K562 (cell line): Measurements from ENCODE around the gene SPCS2. TPM values are rescaled to one million over a fixed set of nuclear protein-coding genes. Genes with fewer than 3 reads are reported as not detected.

Experiments
- ATAC-seq: fragments of 200-7000 bp; cut with Tn5 transposase; 3 replicates; pipeline ENCODE4 v1.9.1; 2020; ENCODE audit warnings: moderate library complexity
- BruUV-seq: library from RNA; stranded (reverse); fragments of 400-500 nt; replicated peaks from 2 replicates; lab custom pipeline; 2021; lab: Mats Ljungman, UMichigan
- CTCF ChIA-PET: fragments of 300-600 bp; formaldehyde crosslinking; extraction: SDS; loops from one replicate; lab custom pipeline; 2021; ENCODE audit warnings: low intra/inter-chr PET ratio; lab: Yijun Ruan, JAX
- POLR2A ChIA-PET: fragments of 300-600, 350-650 bp; sonication (Branson Sonifier 250); formaldehyde crosslinking; extraction: SDS; loops from one replicate; lab custom pipeline; 2021; ENCODE audit warnings: antibody characterized with exemption, inconsistent platforms; lab: Yijun Ruan, JAX
- DNase-seq, 4 experiments: peaks; one replicate each; pipeline versions ENCODE4 v3.0.0 to v3.0.0-alpha.2; 2011 to 2018; ENCODE audit warnings: low spot score in 3 of 4, mixed read lengths in 3 of 4; ENCODE audit errors: extremely low read depth in 1 of 4
- FAIRE-seq: peaks from 2 replicates; lab custom pipeline; 2011; peaks lifted over from hg19 to GRCh38; lab: Jason Lieb, UNC
- H2AFZ ChIP-seq: 2 replicates; pipeline ENCODE4 v1.6.0; 2011; ENCODE audit warnings: low read depth, low read length, control low read depth, inconsistent platforms
- H3K27ac ChIP-seq: fragments of 200-600 bp; 3 replicates; pipeline ENCODE4 v1.8.0; 2011; ENCODE audit warnings: low read depth, mild to moderate bottlenecking, control low read depth, inconsistent platforms, low read length, moderate library complexity, mixed read lengths; ENCODE audit errors: extremely low read depth
- H3K27me3 ChIP-seq, 2 experiments: fragments of 300-600 bp in 1 of 2; 2 replicates in 1 of 2; 3 replicates in 1 of 2; pipeline versions ENCODE4 v1.6.0 to v1.8.0; 2011; ENCODE audit warnings: inconsistent platforms in 2 of 2, low read length in 2 of 2, mild to moderate bottlenecking in 1 of 2, mixed read lengths in 1 of 2, moderate library complexity in 1 of 2; ENCODE audit not compliant: control insufficient read depth in 2 of 2, insufficient read depth in 2 of 2
- H3K36me3 ChIP-seq: fragments of 300-600 bp; 3 replicates; pipeline ENCODE4 v1.8.0; 2011; ENCODE audit warnings: mild to moderate bottlenecking, low read length, inconsistent platforms; ENCODE audit not compliant: control insufficient read depth, insufficient read depth
- H3K4me1 ChIP-seq, 2 experiments: fragments of 200-600 bp in 1 of 2; replicated peaks in 1 of 2; 2 replicates in 1 of 2; 3 replicates in 1 of 2; pipeline versions ENCODE4 v1.5.1 to v1.8.0; 2011; ENCODE audit warnings: inconsistent platforms in 2 of 2, low read length in 2 of 2, mild to moderate bottlenecking in 1 of 2, mixed read lengths in 1 of 2, moderate library complexity in 1 of 2; ENCODE audit not compliant: control insufficient read depth in 2 of 2, insufficient read depth in 2 of 2
- H3K4me2 ChIP-seq: 2 replicates; pipeline ENCODE4 v1.6.1; 2011; ENCODE audit warnings: low read length, control low read depth, inconsistent platforms, mixed read lengths; ENCODE audit not compliant: insufficient read depth
- H3K4me3 ChIP-seq: fragments of 200-600 bp; sonication (generic), shearing (Covaris generic); 2 replicates; pipeline ENCODE4 v1.5.1; 2016; ENCODE audit warnings: control low read depth, inconsistent platforms
- H3K79me2 ChIP-seq: fragments of 200-600 bp; 3 replicates; pipeline ENCODE4 v1.8.0; 2011; ENCODE audit warnings: low read length, inconsistent platforms; ENCODE audit not compliant: control insufficient read depth, insufficient read depth
- H3K9ac ChIP-seq, 2 experiments: 2 replicates each; pipeline versions ENCODE4 v1.6.0 to v1.6.1; 2011; ENCODE audit warnings: low read depth in 2 of 2, low read length in 2 of 2, control low read depth in 1 of 2, inconsistent platforms in 1 of 2, mild to moderate bottlenecking in 1 of 2, mixed read lengths in 1 of 2; ENCODE audit not compliant: insufficient read depth in 1 of 2
- H3K9me1 ChIP-seq: one replicate; pipeline ENCODE4 v1.6.0; 2011; ENCODE audit warnings: inconsistent platforms, mild to moderate bottlenecking, low read length, moderate library complexity; ENCODE audit not compliant: control insufficient read depth, insufficient read depth
- H3K9me3 ChIP-seq: replicated peaks from 2 replicates; pipeline ENCODE4 v1.5.1; 2011; ENCODE audit warnings: low read depth, low read length, inconsistent platforms; ENCODE audit not compliant: control insufficient read depth, insufficient read depth
- H4K20me1 ChIP-seq: replicated peaks from 2 replicates; pipeline ENCODE4 v1.6.1; 2011; ENCODE audit warnings: low read length, inconsistent platforms, mixed read lengths; ENCODE audit not compliant: control insufficient read depth, insufficient read depth
- ATF7 ChIP-seq: fragments of 450-650 bp; IDR thresholded peaks from 2 replicates; pipeline ENCODE4 v1.7.1; 2014; ENCODE audit warnings: mild to moderate bottlenecking, moderate library complexity
- ETV1 ChIP-seq: fragments of 450-650 bp; conservative IDR thresholded peaks from 2 replicates; pipeline ENCODE4 v1.6.1; 2016; ENCODE audit warnings: missing genetic modification characterization, control low read depth, low read depth, missing compliant biosample characterization
- LCOR ChIP-seq: sonication (generic); formaldehyde crosslinking; IDR thresholded peaks from 2 replicates; pipeline ENCODE4 v1.8.0; 2022; ENCODE audit warnings: mild to moderate bottlenecking, missing genetic modification reagents
- ZNF408 ChIP-seq: fragments of 250-450 bp; sonication (Bioruptor Pico); IDR thresholded peaks from 2 replicates; pipeline ENCODE4 v1.4.0; 2020; ENCODE audit warnings: low read depth, mild to moderate bottlenecking, moderate library complexity
- WGBS: fragments of 100-300 bp; shearing (Covaris generic); methylation state at CpG from one replicate; pipeline ENCODE4 v1.1.6; 2016; ENCODE audit warnings: low coverage, mixed read lengths; ENCODE audit not compliant: insufficient coverage; ENCODE audit errors: missing lambda C conversion rate; 5-methylcytosine and 5-hydroxymethylcytosine counted together
- in situ Hi-C: fragments of 300-500 bp; cut with MboI; formaldehyde crosslinking; loops from 4 replicates; pipeline ENCODE4 v1.15.0; 2018; ENCODE audit warnings: inconsistent platforms, mixed read lengths
- intact Hi-C: fragments of 100-400 bp; cut with micrococcal nuclease; formaldehyde crosslinking; loops from 2 replicates; pipeline ENCODE4 v1.14.2; 2022
- polyA plus RNA-seq, 8 experiments: library from polyadenylated mRNA; depleted of rRNA in 4 of 8; stranded (reverse) in 5 of 8; unstranded in 3 of 8; fragments of >200 nt; fragmentation: Nextera tagmentation in 2 of 8; fragmentation: Illumina TruSeq in 1 of 8; extraction: Ambion mirVana in 2 of 8; extraction: Trizol in 1 of 8; gene quantifications; 2 replicates each; pipeline versions ENCODE4 v1.2.1 to v1.2.3, GENCODE V29; 2011 to 2014; ENCODE audit warnings: inconsistent platforms in 1 of 8, missing spikeins in 1 of 8
- total RNA-seq, 7 experiments: library from RNA; depleted of rRNA in 6 of 7; stranded (reverse); fragments of >200 nt in 6 of 7; fragmentation: Illumina TruSeq in 2 of 7; extraction: Trizol in 2 of 7; gene quantifications; 2 replicates each; pipeline versions ENCODE4 v1.2.1 to v1.2.3, GENCODE V29; 2011 to 2021; ENCODE audit warnings: low replicate concordance in 1 of 7
- TF ChIP-seq, protein P1 (sequence below), 2 experiments: fragments of 450-650 bp in 1 of 2; sonication (generic) in 1 of 2; formaldehyde crosslinking in 1 of 2; IDR thresholded peaks; 2 replicates each; pipeline versions ENCODE4 v1.7.1 to v1.9.0; 2016 to 2022; ENCODE audit warnings: inconsistent platforms in 1 of 2, mild to moderate bottlenecking in 1 of 2, missing genetic modification reagents in 1 of 2
- TF ChIP-seq, protein P2 (sequence below): sonication (generic); formaldehyde crosslinking; IDR thresholded peaks from 2 replicates; pipeline ENCODE4 v1.9.0; 2022; ENCODE audit warnings: mild to moderate bottlenecking, missing genetic modification reagents
- TF ChIP-seq, protein P3 (sequence below): fragments of 450-650 bp; formaldehyde crosslinking; IDR thresholded peaks from 2 replicates; pipeline ENCODE4 v1.4.0; 2022; ENCODE audit warnings: missing genetic modification characterization
- TF ChIP-seq, protein P4 (sequence below): sonication (generic); formaldehyde crosslinking; IDR thresholded peaks from 2 replicates; pipeline ENCODE4 v1.8.0; 2022; ENCODE audit warnings: missing genetic modification reagents, mild to moderate bottlenecking, moderate library complexity, borderline replicate concordance

Gene SPCS2
- total and polyA plus RNA-seq, 9 of the 15 experiments (the other 6 are each of a cell fraction or from before 2014, with no cell fraction given) = 38.2 to 458 (median 193) TPM

DNA sequence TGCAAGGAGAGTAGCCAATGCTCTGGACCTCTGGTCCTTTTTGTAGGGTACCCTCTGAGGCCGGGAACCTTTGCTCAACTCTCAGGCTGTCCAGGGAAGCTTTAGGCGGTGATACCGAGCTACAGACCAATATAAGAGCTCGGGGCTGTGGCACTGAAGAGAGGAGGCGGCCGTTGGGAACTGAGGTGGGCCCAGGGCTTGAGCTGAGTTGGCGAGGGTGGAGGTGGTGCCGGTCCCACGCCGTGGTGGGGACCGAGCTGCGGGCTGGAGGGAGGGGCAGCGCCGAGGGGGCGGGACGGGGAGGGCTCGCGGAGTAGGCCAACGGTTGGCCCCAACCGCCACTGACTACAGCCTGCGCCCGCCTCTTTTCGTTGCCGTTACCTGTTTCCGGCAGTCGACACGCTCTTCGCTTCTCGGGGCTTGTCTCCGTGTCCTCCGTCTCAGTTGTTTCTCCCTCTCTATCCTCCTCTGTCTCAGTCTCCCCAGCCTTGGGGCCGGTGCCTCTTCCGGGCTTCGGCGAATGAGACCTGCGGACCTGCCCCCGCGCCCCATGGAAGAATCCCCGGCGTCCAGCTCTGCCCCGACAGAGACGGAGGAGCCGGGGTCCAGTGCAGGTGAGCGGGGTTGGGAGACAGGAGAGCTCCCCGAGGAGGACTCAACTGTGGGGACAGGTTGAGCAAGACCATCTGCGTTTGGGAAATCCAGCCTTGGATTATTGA, 39.6 kb downstream of the SPCS2 start, which contains the start of gene NEU3:
TSS of gene NEU3 (plus strand) at position 393 of the 719 bp plus-strand sequence. CDS start at position 521, 128 bp downstream.
- in situ Hi-C loops (no loop called here), intact Hi-C loops (loop anchor here (2.0 kb wide), 1 partner anchor 40 kb away; the partner anchor contains the start of genes SPCS2 and XRRA1)
- ChIA-PET CTCF (no interaction called here), POLR2A (interaction anchor here (0.6 to 3.2 kb wide), 25 partner anchors 9 to 821 kb away, joined by 3 to 14 read pairs (median 4); partner anchors contain the start of genes SPCS2 and XRRA1)
- under 1% methylated on average over 36 of the region's 46 CpGs for WGBS
- Histone ChIP-seq H3K27me3 (no peaks in the 10 kb centered on the region), H3K4me1 (peaks cover 4 to 25% of the 10 kb centered on the region in 2 experiments; a peak in 4 of 5 replicates), H3K27ac (peak within 1 kb of the TSS; percentile 93), H3K36me3 (peaks cover 20% of the 10 kb centered on the region; the same call in 2 of the 3 replicates), H3K9me3 (no peaks in the 10 kb centered on the region), H3K4me3 (peak within 1 kb of the TSS; percentile 97), H2AFZ (peak within 1 kb of the TSS; percentile 87), H3K9ac (peak within 1 kb of the TSS; percentile 90 to 94), H4K20me1 (no peaks in the 10 kb centered on the region), H3K79me2 (peaks cover 46% of the 10 kb centered on the region), H3K4me2 (peak within 1 kb of the TSS; percentile 96), H3K9me1 (no peaks in the 10 kb centered on the region)
- ATAC-seq = peak; percentile 92
- peak; percentile 70 for FAIRE-seq
- BruUV-seq = no TSS peak
- peak; percentile 90 to 93 (median 92) for DNase-seq
- TF ChIP-seq LCOR (CRISPR knock-in tag) (peak; percentile 24), ATF7 (0 out of 2 replicates have a peak, but pooled peaks have one; percentile 16), ZNF408 (CRISPR knock-in tag) (no peak), ETV1 (tag) (peak; percentile 44; the same call in 1 of the 2 replicates)
- TF ChIP-seq, protein P1, sequence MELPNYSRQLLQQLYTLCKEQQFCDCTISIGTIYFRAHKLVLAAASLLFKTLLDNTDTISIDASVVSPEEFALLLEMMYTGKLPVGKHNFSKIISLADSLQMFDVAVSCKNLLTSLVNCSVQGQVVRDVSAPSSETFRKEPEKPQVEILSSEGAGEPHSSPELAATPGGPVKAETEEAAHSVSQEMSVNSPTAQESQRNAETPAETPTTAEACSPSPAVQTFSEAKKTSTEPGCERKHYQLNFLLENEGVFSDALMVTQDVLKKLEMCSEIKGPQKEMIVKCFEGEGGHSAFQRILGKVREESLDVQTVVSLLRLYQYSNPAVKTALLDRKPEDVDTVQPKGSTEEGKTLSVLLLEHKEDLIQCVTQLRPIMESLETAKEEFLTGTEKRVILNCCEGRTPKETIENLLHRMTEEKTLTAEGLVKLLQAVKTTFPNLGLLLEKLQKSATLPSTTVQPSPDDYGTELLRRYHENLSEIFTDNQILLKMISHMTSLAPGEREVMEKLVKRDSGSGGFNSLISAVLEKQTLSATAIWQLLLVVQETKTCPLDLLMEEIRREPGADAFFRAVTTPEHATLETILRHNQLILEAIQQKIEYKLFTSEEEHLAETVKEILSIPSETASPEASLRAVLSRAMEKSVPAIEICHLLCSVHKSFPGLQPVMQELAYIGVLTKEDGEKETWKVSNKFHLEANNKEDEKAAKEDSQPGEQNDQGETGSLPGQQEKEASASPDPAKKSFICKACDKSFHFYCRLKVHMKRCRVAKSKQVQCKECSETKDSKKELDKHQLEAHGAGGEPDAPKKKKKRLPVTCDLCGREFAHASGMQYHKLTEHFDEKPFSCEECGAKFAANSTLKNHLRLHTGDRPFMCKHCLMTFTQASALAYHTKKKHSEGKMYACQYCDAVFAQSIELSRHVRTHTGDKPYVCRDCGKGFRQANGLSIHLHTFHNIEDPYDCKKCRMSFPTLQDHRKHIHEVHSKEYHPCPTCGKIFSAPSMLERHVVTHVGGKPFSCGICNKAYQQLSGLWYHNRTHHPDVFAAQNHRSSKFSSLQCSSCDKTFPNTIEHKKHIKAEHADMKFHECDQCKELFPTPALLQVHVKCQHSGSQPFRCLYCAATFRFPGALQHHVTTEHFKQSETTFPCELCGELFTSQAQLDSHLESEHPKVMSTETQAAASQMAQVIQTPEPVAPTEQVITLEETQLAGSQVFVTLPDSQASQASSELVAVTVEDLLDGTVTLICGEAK (IDR thresholded peaks at IDR 0.05) = peak; percentile 82
- TF ChIP-seq, protein P1 (CRISPR knock-in tag; IDR thresholded peaks at IDR 0.05) = no peak
- TF ChIP-seq, protein P2, sequence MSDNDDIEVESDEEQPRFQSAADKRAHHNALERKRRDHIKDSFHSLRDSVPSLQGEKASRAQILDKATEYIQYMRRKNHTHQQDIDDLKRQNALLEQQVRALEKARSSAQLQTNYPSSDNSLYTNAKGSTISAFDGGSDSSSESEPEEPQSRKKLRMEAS (CRISPR knock-in tag) = peak; percentile 35
- TF ChIP-seq, protein P3, sequence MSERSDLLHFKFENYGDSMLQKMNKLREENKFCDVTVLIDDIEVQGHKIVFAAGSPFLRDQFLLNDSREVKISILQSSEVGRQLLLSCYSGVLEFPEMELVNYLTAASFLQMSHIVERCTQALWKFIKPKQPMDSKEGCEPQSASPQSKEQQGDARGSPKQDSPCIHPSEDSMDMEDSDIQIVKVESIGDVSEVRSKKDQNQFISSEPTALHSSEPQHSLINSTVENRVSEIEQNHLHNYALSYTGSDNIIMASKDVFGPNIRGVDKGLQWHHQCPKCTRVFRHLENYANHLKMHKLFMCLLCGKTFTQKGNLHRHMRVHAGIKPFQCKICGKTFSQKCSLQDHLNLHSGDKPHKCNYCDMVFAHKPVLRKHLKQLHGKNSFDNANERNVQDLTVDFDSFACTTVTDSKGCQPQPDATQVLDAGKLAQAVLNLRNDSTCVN (CRISPR knock-in tag) = no peak
- TF ChIP-seq, protein P4, sequence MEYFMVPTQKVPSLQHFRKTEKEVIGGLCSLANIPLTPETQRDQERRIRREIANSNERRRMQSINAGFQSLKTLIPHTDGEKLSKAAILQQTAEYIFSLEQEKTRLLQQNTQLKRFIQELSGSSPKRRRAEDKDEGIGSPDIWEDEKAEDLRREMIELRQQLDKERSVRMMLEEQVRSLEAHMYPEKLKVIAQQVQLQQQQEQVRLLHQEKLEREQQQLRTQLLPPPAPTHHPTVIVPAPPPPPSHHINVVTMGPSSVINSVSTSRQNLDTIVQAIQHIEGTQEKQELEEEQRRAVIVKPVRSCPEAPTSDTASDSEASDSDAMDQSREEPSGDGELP = peak; percentile 34; the same call in 1 of the 2 replicates
